NCI-H2081 (cell line): ENCODE data around the gene NMD3.
"Not testable (repeated sequence)": the region's sequence is repeated elsewhere in the genome, so short reads cannot be mapped to it uniquely, and the experiment has no call there.

Experiments used
- DNase-seq, 2 experiments: peaks; one replicate each; lab custom pipeline; 2025; lab: John Stamatoyannopoulos, UW

The NMD3 gene

DNA sequence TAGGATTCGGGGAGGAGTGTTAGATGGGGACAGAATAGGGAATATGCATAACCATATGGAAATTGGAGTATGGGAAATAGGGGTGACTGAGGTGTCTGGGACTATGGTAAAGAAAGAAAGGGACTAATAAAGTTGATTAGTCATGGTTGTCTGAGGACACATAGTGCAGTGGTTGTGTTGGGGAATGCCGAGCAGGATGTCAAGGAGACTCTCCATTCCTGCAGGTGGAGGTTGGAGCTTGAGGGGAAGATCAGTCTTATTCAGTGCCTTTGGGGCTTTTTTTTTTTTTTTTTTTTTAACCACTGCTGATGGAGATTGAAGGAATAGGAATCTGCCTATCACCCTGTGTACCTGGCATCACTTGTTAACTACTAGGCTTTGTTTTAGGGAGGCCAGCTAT lies 10.8 kb downstream of the NMD3 start:
- no peak for DNase-seq

DNA sequence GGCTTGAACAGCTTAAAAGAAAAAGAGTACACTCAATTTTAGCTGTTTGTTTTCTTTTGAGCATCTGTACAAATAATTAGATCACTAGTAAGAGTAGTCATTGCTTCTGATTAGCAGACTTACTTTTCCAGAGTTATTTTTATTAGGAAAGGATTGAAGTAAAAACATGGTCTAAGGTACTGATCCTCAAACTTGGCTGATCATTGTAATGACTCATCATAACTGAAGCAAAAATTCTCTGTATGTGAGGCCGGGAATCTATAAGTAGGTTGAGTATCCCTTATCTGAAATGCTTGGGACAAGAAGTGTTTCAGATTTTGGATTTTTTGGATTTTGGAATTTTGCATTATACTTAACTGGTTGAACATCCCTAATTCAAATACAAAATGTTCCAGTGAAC lies 12.4 kb downstream of the NMD3 start:
- no peak for DNase-seq

DNA sequence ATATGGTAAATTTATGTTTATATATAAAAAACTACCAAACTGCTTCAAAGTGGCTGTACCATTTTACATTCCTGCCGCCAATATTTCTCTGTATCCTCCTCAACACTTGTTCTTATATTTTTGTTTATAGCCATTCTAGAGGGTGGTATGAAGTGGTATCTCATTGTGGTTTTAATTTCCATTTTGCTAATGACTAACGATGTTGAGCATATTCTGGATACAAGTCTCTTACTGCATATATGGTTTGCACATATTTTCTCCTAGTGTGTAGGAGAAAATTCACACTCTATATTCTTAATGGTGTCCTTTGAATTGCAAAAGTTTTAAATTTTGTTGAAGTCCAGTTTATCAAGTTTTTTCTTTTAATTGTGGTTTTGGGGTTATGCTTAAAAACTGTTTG lies 15.1 kb downstream of the NMD3 start:
- no peak for DNase-seq

DNA sequence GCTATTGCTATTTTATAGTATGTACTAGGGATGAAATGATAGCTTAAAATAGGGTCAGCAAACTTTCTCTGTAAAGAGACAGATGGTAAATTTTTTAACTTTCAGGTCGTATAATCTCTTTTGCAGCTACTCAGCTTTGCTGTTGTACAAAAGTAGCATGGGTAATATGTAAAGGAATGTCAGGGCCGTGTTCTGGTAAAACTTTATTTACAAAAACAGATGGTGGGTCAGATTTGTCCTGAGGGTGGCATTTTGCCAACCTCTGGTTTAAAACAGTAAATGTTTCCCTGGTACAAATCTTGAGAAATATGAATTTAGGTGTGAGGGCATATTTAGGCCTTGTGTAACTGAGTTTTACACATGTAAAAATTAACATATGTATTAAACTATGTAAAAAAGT lies 18.6 kb downstream of the NMD3 start:
- no peak for DNase-seq

DNA sequence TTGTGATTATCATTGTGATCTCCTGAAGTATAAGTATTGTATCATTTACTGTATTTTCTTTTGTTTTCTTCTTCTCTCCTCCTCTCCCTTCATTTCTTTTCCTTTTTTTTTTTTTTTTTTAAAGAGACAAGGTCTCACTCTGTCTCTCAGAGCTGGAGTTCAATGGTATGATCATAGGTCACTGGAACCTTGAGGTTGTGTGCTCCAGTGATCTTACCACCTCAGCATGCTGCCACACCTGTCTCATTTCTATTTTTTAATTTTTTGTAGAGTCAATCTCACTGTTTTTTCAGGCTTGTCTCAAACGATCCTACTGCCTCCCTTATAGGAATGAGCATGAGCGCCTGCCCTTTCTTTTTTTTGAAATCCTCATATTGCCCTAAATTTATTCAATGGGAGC lies 23.4 kb downstream of the NMD3 start:
- DNase-seq: no peak

DNA sequence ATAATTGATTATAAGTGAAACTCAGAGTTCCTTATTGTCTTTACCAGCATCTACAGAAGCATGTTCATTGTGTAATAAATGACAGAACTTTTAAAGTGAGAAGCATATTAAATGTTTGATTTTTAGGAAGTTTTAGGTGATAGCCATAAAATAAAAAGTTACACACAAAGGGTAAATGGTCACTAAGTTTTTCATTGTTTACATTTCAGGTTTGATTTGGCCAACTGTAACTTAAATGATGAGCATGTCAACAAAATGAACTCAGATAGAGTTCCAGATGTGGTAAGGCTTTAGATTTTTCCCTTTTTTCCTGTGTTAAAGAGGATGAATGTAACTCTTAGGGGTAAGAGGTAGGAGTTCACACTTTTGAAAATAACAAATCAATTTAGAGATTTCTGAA lies 25.9 kb downstream of the NMD3 start:
- no peak for DNase-seq

DNA sequence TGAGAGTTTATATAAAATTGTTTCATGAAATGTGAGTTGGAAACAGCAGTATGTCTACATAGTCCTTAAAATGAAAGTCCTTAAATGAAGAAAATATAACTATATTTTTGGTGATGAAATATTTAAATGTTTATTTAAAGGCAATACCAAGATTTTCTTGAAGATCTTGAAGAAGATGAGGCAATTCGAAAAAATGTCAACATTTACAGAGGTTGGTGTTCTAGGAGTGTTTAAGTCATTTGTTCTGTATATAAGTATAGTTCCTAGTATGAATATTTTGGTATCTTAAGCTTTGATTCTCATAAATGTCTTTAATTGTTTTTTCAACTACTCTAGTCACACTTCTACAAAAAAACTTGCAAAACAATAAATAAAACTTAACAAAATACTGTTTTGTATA lies 29.0 kb downstream of the NMD3 start:
- DNase-seq: no peak

DNA sequence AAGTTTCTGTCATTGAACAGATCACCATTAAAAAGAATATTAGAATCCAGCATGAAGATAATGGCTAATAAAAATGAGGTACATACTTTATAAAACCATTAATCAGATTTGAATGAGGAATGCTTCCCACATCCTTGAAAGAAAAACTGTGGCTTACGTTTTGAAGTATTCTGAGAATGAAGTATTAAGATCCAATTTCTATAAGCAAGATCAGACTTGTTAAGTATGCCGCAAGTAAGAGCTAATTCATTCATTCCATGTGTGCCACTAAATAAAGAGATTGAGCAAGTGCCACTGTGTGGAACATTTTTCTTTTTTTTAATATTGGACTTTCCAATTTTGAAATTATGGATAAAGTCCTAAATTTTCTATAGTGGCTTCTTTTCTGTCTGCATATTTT lies 30.6 kb downstream of the NMD3 start:
- DNase-seq: no peak

DNA sequence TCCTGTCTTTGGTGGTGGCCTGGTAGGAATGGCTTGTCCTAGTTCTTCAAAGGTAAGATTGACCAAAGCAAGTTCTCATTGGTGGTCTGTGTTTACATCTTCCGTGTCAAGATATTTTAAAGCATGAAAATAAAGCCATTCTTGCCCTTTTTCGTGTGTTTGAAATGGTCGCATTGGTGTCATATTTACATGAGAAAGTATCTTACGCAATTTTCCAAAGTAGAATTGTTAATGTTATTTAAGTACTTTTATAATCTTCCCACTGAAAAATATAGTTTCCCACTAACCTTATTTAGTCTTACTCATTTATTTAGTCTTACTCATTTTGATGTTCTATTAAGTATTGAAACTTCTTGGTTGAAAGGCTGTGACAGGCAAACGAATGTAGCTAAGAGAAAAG lies 31.0 kb downstream of the NMD3 start:
- DNase-seq: no peak

DNA sequence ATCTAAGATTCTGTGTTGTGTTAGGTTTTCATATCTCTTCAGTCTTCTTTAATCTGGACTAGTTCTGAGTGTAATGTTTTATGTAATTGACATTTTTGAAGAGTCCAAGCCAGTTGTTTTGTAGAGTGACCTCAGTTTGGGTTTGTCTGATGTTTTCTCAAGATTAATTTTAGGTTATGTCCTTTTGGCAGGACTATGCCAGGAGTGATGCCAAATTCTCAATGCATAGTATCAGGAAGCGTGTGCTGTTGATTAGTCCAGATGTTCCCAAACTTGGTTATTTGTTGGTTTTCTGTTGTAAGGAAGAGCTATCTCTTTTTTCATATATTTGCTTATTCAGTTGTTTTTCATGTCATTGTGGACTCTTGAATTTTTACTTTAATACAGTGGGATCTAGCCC lies 32.6 kb downstream of the NMD3 start:
- DNase-seq: no peak

DNA sequence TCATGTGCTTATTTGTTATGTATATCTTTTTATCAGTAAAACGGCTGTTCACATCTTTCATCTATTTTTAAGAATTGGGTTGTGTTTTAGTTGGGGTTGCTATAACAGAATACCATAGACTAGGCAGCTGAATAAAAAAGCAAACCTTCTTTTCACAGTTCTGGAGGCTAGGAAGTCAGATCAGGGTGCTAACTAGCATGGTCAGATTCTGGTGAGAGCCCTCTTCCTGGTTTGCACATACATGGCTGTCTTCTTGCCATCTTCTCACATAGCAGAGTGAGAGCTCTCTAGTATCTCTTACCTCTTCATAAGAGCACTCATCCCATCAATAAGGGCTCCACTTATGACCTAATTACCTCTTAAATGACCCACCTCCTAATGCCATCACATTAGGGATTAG lies 33.8 kb downstream of the NMD3 start:
- no peak for DNase-seq

DNA sequence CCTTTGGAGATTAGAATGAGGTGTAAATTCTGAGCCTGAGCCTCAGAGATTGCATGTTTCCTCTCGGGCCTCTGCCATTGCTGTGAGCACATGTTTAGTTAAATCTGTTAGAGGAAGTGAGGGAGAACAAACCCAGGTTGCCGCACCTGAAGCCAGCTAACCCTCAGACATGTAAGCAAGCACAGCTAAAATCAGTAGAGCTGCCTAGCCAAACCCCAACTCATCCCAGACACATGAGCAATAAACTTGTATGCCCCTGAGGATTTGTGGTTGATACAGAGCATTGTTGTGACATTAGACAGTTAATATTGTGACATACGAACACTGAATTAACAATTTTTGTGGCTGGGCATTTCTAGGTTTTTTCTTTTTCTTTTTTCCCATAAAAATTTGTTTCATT lies 41.9 kb downstream of the NMD3 start:
- DNase-seq: no peak

DNA sequence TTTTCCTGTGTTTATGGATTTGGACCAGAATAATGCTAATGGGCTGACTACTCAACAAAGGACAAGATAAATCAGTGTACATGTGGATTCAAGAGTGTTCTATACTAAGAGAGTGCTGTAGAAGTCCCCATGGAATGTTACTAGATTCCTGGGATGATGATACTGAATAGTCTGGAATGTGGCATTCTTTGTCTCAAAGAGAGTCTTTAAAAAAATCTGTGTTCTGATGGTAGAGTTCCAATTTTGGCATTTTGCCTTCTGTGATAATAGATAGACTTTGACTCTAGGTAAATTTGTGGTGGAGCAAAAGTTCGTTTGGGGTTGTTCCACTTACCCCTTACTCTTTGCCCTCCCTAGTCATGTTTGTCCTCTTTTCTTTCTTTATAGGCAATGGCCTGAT lies 43.7 kb downstream of the NMD3 start:
- DNase-seq: no peak

DNA sequence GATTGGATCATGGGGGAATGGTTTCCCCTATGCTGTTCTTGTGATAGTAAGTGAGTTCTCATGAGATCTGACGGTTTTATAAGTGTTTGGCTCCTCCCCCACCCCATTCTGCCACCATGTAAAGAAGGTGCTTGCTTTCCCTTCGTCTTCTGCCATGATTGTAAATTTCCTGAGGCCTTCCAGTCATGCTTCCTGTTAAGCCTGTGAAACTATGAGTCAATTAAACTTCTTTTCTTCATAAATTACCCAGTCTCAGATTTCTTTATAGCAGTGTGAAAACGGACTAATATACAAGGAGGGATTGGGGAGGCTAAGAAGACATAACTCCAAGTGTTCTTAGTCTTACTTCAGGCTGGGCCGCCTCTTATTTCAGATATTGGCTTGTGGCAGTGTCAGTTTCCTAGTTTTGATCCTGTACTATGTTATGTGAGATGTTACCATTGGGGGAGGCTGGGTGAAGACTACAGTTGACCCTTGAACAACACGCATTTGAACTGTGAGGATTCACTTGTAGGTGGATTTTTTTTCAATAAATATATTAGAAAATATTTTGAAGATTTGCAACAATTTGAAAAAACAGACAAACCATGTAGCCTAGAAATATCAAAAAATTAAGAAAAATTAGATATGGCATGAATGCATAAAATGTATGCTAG lies 44.9 kb downstream of the NMD3 start:
- DNase-seq: no peak

DNA sequence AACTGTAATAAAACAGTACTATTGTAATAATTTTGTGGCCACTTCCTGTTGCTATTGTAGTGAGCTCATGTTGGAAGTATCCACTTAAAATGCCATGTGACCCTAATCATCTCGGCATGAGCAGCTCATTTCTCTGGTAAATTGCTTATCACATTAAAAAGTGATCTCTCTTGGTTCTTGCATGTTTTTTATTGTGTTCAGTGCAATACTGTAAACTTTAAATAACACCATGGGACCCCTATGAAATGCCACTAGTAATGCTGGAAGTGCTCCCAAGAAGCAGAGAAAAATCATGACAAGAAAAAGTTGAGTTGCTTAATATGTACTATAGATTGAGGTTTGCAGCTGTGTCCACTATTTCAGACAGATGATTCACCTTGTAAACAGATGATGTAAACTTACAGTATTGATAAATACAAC lies 45.6 kb downstream of the NMD3 start:
- peak; percentile 35 to 77 for DNase-seq

DNA sequence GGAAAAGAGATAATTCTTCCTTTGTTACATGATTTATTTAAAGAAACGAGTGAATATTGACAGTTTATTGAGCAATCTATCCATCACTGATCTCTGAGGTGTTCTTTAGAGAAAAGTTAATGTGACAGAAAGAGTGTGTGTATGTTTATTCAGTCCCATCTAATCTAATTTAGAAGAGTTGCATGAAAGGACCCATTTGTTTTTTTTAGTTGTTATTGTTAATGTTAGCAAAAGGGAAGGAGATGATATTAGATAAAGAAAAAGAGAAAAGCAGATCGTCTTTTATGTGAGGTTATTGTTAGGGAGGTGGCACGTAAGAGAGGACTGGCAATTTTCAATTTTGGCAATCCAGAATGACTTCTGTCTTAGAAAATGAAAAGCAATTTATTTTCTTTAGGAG lies 46.5 kb downstream of the NMD3 start:
- DNase-seq: no peak

DNA sequence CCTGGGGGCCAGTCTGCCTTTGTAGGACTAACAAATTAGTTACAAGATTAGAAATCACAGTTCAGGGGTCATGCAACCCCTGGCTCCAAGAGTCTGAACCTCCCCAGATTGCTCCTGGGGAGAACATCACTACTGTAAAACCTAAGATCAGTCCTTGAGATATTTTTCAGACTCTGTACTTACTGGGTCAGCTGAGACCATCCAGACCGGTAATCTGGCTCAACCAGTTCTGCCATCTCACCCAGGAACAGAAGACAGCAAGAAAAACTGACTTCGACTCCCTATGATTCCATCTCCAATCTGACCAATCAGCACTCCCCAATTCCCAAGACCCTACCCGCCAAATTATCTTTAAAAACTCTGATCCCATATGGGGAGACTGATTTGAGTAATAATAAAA lies 47.5 kb downstream of the NMD3 start:
- DNase-seq: no peak

DNA sequence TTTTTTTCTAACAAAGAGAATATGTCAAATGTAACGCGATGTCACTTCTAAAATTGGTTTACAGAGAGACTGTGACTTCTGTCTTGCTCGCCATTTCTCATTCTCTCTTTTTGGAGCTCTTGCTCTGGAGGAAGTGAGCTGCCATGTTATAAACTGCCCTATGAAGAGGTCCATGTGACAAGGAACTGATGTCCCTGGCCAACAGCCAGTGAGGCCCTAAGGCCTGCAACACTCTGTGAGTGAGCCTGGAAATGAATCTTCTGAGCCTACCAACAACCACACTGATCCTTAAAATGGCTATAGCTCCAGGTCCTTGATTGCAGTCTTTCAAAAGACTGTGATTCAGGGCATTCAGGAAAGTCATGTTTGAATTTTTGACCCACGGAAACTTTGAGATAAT lies 49.9 kb downstream of the NMD3 start:
- DNase-seq: no peak

DNA sequence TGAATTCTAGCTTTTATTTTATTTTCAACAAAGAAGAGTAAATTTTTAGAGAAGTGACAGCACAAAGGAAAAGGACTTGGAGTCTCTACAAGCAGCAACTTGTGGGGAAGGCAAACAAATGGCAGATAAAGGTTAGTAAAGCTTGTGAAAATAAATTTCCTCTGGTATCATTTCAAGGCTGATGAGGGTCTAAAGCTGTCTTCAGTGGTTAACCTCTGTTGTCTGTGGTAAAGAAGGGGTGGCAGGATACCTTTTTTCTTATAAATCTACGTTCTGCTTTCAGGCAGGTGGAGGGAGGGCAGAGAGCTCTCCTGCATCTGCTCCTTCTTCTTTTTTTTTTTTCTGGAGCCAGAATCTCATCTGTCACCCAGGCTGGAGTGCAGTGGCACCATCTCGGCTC lies 50.5 kb downstream of the NMD3 start:
- DNase-seq: no peak

DNA sequence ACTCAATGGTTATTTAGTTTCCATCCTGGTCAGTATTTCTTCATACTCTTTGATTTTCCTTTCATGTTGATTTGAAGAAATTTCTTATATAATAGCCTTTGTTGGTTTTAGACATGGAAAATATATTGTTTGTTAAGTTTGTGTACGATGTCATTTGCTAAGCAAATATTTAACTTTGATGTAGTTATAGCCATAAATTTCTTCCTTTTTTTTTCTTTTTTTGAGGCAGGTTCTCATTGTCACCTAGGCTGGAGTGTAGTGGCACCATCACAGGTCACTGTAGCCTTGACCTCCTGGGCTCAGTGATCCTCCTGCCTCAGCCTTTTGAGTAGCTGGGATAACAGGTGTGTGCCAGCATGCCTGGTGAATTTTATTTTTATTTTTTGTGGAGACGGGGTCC lies 51.4 kb downstream of the NMD3 start:
- no peak for DNase-seq

DNA sequence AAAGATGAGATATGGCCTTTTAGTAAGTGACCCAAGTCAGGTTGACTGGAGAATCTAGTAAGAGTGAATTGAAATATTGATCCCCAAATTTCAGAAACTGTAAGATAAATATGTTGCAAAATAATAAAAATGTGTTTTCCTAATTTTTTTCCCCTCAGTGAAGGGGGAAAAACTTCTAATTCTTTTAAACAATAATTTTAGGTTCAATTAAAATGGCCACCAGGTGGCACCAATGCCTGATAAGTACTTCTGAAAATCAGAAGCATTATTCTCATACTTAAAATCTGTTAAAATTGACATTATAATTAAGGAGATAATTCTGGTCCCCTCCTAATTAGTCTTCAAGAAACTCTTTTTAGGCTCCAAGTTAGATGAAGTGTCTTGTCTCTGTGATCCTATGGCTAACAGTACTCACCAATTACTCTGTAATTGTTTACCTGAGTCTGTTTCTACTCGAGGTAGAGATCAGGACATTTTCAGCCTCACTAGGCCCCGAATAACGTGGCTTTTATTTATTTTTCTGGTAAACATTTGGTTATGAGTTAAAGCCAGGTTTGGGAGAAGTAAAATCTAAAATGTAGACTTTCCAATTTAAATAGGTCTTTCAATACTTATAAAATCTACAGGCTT lies 52.6 kb downstream of the NMD3 start:
- peak; percentile 53 to 60 for DNase-seq

DNA sequence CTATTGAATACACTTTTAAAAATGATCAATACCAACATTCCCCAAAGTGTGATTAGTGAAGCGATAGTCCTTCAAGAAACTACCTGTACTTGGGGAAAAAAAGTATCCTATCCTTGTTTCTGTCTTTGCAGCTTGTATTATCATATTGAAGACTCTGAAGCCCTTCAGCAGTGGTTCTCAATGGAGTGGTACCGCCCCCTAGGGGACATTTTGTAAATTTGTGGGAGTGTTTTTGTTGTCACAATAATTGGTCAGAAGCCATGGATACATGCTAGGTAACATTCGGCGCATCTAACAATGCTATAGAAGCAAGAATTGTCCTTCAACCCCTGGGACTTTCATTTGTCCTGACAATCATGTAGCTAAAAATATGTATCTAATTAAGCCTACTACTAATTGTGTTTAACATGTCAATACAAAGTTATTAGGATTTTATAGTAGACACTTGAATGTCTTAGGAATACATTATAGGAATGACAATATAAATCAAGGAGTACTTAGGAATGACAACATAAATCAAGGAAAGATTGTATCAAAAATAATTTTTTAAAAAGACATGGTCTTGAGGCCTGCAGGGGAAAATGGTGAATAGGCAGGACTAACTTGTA lies 53.7 kb downstream of the NMD3 start:
- DNase-seq: peak; percentile 80 to 82

DNA sequence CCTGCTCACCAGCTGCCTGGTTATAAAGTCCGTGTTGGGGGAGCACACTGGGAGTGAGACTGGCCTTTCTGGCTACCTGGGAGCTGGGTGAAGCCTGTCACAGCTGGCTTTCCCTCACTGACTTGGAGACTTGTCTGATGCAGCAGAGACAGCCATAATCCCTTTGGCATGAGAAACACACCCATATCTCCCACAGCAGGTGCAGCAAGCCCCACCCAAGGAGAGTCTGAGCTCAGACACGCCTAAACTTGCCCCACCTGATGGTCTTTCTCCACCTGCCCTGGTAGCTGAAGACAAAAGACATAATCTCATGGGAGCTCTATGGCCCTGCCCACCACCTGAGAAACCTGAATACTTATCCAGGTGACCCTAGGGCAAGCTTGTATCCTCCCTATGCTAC lies 54.8 kb downstream of the NMD3 start:
- peak; percentile 33 to 57 for DNase-seq

DNA sequence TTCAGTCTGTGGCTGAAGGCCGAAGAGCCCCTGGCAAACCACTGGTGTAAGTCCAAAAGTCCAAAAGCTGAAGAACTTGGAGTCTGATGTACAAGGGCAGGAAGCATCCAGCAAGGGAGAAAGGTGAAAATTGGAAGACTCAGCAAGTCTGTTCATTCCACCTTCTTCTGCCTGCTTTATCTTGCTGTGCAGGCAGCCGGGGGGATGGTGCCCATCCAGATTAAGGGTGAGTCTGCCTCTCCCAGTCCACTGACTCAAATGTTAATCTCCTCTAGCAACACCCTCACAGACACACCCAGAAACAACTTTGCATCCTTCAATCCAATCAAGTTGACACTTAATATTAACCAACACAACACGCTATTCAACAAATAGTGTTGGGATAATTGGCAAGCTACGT lies 61.3 kb downstream of the NMD3 start:
- not testable (repeated sequence) for DNase-seq
